22Rv1 (cell line): ENCODE data around the gene LRCH3.

Experiments
- CTCF ChIP-seq: fragments of 450-650 bp; IDR thresholded peaks from 2 replicates; pipeline ENCODE4 v1.5.1; 2017; ENCODE audit warnings: mild to moderate bottlenecking
- ZFX ChIP-seq: fragments of 450-650 bp; IDR thresholded peaks from 2 replicates; pipeline ENCODE4 v1.6.1; 2017; ENCODE audit warnings: antibody characterized with exemption, borderline replicate concordance

GRCh38 chr3:197908957-197909701, 118.1 kb downstream of the LRCH3 start:
- no peak for TF ChIP-seq CTCF
- no peak for TF ChIP-seq ZFX
